Activated CD4-positive, CD25-positive, alpha-beta regulatory T cell treated with anti-CD3 and anti-CD28 coated beads, Interleukin-2, amount 50 U/mL, for 24 hours (primary cell): ENCODE measurements around the gene CADM3.

Experiments used
- ATAC-seq, 2 donors: fragments of 150-1000 bp; cut with Tn5 transposase; one replicate each; pipeline ENCODE4 v1.10.0; 2021; ENCODE audit warnings: mild to moderate bottlenecking in 1 of 2, moderate library complexity in 1 of 2

Gene CADM3

DNA sequence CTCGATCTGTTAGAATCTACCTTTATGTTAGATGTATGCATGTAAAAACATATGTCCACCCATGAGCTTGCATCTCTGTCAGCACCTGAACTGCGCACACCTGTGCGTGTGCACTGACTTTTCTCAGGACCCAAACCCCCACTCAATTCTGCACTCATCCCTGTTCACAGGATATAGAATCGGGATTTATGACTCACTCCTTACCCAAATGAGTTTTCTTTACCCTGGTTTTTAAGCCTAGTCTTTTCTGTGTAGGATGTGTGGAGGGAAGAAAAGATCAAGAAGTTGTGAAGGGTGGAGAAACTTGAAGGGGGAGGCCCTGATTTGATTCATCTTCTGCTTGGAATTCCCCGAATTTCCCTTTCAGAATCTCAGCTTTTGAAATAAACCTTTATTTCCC lies 35.7 kb downstream of the CADM3 start:
- ATAC-seq, result no peak

DNA sequence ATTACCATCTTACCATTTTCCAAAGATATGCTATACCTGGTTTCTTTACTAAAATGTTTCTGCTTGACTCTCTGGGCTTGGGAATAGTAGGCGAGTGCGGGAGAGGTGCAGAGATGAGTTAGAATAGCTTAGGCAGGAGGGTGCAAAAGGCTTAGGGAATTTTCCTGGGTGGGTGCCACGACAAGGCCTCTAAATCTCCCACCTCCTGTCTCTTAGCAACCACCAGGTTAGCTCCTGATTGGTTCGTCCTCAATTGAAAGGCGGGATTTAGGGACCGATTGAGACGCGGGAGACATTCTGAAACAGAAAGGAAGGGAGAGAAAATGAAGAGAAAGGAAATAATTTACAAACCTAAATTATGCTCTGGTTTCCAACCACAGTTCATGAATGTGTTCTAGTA lies 36.4 kb downstream of the CADM3 start:
- no peak for ATAC-seq

DNA sequence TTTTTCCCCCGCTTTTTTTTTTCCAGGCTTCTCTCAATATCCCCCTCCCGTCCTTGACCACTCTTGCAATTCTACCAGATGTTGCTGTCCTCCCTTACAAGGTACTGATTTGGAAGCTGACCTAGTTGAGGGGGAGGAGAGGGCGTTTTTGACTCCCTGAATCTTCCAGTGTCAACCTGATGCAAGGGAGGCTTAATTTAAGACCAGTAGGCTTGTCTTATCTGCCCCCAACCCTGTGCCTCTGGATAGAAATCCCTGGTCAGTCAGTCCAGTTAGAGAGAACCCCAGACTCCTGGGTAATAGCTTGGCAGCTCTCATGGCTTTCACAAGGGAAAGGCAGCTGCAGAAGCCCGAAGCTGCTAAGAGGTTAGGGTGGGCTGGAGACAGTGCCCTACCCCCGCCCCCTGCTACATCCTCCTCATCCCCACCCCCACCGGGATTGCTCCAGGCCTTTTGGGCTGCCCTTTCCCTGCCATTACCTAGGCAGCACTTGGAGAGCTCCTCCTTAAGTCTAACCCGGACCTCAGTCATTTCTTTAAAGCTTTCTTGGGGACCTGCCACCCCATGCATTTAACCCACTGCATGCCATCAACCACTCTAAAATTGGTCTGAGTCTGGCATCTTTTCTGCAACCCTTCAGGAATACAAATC lies 36.9 kb downstream of the CADM3 start:
- no peak for ATAC-seq

GRCh38 chr1:159209061-159209460 lies 37.6 kb downstream of the CADM3 start:
- no peak for ATAC-seq

- no peak for ATAC-seq
Measured at GRCh38 chr1:159211331-159212136, 40.1 kb downstream of the CADM3 start.

DNA sequence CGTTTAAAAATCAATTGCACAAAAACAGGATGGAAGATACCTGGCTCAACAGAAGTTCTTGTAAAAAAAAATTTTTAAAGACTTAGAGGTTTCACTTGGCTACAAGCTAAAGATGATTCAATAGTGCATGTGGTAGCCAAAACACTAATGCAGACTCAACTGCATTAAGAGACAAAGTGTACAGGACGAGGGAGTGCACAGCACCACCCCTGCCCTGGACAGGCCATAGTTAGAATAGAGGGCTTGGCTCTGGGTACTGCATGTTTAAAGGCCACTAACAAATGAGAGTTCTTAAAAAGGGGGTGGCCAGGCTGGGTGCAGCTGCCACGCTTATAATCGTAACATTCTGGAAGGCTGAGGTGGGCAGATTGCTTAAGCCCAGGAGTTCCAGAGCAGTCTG lies 41.2 kb downstream of the CADM3 start:
- ATAC-seq, result no peak

GRCh38 chr1:159214149-159214760 lies 42.8 kb downstream of the CADM3 start:
- ATAC-seq, result no peak

GRCh38 chr1:159218649-159219636 lies 47.5 kb downstream of the CADM3 start:
- ATAC-seq, result no peak

- ATAC-seq, result no peak
Measured at GRCh38 chr1:159222075-159222865, 50.9 kb downstream of the CADM3 start.

DNA sequence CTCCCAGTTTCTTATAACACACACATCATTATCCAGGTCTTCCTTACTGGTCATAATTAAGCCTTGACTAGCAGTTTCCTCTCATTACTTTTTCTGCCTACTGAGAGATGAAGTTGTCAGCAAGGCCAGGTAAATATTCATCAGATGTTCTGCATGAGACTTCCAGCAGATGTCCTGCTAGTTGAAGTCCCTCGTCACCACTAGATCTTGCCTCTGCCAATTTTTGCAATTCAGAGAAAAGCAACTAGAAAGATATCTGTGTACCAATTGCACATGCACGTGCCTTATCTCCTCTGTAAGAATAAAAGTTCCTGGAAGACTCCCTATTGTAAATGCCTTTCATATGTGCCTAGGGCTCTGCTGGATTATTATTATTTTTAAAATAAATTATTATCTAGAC lies 51.6 kb downstream of the CADM3 start:
- ATAC-seq, result no peak

- no peak for ATAC-seq
Measured at GRCh38 chr1:159228554-159228953, 57.1 kb downstream of the CADM3 start.

DNA sequence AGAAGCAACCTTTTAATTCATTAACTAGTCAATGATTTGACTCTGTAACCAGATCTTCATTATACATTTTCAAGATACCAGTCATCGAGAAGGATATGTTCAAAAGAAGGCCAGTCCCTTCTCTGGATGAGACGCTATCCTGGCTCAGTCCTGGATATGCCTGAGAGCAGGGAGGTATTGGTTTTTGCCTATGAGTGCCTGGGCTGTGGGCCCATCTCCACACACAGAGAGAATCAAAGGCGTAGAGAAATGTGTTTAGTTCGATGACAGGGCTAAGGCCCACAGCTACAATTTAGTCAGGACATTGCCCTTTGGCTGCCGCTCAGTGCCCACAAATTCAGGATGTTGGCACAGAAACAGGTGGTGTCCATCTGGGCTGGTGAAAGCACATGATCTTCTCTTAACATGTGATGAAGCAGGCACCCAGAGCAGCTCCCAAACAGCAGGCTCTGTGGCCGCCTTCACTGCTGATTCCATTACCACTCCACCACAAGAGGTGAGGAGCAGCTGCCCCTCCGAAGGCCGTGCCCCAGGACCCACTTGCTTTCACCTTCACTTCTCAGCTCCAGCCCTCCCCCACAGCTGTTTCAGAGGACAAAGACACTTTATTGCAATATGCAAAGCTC lies 58.0 kb downstream of the CADM3 start:
- ATAC-seq, result no peak

DNA sequence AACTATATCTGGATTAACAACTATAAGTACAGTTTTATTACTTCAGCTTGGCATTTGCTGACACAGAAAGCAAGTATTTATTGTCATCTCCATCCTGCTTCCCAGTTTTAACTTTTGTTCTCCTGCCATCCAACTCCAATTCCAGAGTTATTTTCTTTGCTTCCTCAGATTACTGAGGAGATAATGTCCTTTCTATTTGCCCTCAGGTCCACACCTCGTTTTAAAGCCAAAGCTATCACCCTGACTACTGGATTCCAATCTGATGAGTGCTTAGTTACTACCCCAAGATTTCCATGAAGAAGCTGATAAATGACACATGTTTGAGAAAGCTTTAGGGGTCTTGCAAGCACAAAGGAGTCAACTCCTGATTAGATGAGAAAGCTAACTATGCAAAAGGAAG lies 58.5 kb downstream of the CADM3 start:
- ATAC-seq, result no peak

- ATAC-seq, result no peak
Measured at GRCh38 chr1:159239551-159240220, 68.3 kb downstream of the CADM3 start.

DNA sequence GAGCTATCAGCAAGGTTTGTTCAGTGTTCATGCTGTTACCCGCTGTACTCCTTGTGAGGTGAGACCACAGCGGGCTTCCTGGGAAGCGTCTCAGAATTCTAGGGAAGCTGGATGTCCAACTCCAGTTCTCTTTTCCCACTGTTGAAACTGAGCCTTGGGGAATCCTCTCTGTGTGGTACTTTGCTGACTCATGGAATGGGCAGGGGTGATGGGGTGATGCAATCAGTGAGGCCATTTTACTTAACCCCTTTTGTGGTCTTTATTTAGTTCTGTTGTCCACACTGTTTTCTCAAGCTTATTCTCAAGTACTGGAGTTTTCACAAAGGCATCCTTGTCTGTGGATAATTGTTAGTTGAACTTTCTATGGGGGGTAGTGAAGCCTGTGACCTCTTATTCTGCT lies 75.9 kb downstream of the CADM3 start:
- ATAC-seq, result no peak

GRCh38 chr1:159248311-159248710 lies 76.9 kb downstream of the CADM3 start:
- ATAC-seq, result no peak

DNA sequence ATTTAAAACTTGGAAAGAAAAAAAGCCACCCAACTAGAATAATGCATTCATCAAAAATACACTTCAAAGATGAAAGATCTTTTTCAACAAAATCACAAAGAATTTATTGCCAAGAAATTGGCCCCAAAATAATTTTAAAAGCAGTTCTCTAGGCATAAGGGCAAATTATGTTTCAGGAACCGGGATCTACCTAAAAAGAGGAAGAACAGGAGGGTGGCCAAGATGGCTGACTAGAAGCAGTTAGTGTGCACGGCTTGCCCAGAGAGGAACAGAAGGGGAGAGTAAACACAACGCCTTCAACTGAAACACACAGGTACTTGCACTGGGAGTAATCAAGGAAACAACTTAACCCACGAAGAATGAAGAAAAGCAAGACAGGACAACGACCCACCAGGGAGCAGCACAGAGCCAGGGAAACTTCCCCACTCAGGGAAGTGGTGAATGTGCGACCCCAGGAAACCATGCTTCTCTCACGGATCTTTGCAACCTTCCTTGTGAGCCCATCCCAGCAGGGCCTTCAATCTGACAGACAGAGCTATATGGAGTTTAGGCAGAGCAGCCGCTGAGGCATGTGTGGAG lies 79.3 kb downstream of the CADM3 start:
- no peak for ATAC-seq
